ENCODE results near the gene CREG1.
"Not testable (repeated sequence)": the region's sequence is repeated elsewhere in the genome, so short reads cannot be mapped to it uniquely, and the experiment has no call there.

CREG1 gene

DNA sequence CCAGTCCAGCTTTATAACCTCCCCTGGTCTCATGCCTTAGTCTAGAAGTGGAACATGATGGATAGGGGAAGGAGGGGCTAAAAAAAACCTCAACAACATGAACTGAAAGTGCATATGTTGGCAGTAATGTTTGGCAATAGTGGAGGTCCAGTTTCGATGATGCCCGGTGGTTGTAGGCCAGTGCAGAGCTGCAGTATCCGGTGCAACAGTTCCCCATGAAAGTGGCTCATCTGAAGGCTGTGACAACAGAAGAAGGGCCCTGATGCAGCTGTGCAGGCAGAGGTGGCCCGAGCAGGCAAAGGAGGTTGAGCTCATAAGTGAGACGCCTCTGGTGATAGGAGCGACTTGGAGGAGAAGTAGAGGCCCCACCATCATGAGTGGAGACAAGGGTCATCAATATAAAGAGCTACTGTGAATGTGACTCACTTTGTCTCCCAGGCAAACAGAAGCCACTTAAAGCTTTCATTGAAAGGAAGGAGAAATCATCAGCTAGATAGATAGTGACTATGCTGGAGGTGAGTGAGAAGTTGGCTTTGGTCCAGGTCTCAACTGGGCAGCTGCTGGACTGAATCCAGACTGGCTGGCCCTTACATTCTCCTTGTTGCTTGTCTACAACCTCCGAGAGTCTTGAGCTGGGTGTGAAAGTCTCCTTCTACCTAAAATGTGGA is 10.2 kb upstream of the CREG1 start:
- DNase-seq = no peak

DNA sequence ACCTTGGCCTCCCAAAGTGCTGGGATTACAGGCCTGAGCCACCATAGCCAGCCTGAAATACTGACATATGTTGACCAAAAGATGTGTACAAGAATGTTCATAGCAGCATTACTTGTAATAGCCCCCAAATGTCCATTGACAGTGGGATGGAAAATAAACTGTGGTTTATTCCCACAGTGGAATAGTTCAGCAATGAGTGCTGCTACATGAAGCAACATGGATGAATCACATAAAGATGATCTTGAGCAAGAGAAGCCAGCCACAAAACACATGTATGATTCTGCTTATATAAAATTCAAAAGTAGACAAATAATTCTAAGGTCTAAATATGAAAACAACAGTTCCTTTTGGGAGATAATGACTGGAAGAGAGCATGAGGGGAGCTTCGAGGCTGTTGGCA is 9.1 kb upstream of the CREG1 start:
- DNase-seq = no peak

DNA sequence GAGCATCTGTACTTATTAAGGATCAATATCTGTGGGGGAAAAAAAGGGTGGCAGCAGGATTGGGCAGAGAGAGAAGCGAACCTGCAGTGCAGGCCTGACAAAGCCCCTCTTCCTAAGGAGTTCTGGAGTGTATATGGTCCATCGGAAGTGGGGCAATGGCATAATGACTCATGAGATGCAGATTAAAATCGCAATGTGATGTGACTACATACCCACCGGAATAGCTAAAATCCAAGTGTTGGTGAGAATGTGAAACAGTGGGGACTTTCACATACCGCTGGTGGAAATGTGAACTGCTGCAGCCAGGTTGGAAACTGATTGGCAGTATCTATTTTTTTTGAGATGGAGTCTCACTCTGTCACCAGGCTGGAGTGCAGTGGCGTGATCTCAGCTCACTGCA is 8.2 kb upstream of the CREG1 start:
- DNase-seq = no peak

DNA sequence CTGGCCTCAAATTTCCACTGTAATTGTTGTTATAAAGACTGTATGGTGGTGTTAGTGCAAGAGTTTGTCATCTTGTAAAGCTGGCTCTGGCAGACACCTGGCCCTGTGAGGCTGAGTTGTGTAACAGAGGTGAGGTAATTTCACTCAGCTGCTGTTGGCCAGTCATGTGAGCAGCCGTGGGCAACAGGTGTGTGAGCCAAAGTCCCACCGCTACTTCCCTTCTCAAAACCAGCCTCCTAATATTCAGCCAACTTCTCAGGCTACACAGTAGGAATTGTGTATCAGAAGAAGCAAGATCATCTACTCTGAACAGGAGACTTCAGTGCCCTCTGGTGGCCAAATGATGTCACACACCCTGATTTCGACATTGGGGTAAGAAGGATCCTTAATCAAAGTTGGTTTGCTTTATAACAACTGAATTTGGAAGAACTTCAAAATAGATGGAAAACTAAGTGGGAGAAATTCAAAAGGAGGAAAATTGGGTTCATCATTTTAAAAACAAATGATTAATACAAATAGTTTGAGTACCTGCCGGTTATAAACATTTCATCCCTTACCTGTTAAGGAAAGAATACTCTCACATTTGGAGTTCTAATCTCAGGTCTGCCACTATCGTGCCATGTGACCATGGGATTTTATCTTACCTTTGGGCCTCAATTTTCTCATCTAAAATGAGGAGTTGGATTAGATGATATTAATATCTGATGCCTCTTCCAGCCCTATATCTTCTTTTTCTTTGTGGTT is 2.6 kb upstream of the CREG1 start:
- DNase-seq = peak; percentile 68

DNA sequence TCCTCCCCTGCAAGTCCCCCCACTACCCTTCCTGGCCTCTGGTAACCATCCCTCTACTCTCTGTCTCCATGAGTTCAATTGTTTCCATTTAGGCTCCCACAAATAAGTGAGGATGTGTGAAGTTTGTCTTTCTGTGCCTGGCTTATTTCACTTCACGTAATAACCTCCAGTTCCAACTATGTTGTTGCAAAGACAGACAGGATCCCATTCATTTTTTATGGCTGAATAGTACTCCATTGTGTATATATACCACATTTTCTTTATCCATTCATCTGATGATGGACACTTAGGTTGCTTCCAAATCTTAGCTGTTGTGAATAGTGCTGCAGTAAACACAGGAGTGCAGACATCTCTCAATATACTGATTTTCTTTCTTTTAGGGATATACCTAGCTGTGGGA is 1.5 kb upstream of the CREG1 start:
- DNase-seq = not testable (repeated sequence)

DNA sequence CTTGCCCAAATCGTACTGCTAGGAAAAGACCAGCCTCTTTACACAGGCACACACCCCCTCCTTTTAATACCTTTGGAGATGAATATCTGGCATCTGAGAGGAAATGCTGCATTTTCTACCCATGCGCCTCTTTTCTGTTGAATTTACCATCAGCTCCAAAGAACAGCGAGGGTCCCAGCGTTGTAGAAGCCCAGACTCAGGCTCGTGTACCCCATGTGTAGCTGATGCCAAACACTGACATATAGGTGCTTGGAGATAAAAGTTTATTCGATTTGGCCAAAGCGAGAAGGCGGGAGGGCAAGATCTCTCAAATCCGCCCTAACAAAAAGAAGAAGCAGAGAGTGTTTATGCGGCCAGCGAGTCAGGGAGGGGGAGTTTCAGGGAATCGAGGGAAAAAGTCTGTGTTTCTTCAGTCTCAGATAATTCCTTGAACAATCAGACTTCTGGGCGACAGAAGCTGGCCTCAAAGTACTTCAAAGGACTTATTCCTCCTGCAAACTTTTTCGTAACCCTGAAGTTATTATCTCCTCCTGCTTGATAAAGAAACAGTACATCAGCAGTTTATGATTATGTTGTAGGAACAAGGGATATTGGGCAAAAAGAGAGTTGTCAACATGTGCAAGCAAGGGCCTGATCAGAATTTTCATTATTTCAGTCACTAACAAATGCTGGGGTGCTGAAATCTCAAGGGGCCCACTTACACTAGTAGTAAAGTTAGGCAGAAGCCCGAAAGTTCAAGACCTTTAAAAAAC is 642 bp upstream of the CREG1 start:
- DNase-seq = no peak

DNA sequence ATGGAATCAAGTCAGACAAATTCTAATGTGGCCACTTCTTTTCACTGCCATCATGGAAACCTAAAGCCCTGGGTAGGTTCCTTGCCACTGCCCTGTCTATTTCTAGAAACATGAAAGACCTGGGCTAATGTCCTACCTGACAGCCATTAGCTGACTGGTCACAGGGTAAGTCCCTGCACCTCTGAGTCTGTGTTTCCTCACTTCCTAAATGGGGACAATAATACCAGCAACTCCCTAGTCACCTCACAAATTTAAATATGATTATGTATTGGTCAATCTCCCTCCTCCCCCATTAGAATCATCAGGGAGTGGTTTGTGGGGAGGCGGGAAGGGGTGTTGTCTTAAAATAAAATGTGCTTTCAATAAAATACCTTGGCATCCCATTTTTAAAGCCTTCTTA is 2.2 kb downstream of the CREG1 start:
- no peak for DNase-seq

DNA sequence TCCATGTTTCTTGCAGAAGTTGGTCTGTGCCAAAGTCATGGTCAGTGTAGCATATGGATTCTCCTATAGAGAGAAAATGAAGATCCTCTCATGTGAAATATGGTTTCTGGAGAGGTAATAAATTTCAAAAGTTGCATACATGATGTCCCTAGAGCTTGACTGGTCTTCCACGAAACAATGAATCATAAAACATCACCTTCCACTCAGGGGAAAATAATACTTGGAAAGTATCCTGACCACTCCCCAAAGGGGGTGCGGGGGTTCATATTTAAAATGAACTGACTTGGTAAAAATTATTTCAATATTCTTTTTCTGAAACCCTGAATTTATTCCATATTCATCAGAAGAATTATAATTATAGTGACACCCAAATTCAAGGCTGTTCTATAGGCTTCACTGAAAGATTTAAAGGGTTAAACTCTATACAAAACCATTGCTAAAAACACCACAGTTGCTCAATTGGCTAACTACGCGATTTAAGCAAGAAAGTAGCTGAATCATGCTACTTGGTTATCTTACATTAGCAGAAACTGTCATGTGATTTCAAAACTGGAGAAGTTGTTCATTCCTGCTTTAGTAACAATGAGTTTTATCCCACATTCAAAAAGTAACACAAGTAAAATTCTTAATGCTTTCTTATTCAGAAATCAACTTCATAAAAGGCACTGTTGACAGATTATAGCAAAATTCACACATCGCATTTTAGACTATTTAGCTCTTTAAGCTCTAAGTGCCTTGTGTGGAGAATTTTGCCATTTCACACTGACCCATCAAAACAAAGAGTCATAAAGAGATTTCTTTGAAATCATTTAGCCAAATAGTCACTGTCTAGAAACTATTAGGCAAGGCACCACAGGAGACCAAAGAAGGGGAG is 5.3 kb downstream of the CREG1 start:
- no peak for DNase-seq

DNA sequence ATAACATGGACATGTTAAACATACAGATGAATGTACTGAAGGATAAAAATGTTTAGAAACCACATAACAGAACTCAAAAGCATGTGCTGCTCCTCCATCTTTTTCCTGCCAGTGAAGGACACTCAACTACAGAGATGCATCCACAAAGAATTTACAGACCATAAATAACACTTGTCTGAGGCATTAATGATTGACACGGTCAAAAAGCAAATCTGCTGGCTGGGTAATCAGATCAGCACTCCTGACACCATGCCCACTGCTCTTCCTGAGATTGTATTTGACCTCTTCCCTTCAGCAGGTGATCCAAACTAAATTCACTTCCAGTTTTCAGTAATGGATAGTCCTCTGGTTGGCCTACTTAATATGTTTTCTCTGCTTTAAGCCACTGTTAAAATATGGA is 6.6 kb downstream of the CREG1 start:
- DNase-seq = no peak

DNA sequence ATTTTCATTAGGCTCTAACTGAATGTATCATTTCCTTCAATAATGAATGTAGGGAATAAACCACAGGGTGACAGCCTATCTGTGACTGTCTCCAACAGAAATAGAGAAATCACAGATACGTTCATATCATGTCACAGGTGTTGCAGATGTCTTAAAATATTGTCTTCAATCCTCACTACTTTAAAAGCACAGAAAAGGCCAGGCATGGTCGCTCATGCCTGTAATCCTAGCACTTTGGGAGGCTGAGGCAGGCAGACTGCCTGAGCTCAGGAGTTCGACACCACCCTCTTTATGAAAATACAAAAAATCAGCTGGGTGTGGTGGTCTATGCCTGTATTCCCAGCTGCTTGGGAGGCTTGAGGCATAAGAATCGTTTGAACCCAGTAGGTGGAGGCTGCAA is 8.2 kb downstream of the CREG1 start:
- DNase-seq = no peak

DNA sequence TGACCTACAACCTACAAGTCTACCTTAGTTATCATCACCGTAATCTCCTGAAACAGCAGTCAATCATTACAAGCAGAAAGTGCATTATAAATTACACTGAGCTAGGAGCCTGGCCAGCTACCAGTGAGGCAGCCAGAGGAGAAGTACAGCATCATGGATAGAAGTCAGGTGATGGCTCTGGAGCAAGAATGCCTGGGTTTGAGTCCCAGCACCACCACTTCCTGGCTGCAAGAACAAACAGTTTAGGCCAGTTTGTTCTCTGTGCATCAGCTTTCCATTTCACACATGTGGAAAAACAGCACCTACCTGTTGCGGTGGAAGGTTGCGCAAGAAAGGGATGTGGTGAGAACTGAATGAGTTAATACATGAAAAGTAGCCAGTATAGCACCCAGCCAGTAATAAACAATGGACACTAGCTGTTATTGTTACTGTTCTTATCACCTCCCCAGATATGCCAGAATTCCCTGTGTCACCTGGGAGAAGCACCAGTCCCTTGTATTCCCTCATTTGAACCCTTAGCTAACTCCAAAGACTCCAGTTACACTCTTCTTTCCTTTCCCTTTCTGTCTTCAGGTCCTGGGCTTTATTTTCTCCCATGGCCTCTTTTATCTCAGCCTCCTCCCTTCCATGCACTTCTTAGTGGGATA is 9.0 kb downstream of the CREG1 start:
- no peak for DNase-seq

DNA sequence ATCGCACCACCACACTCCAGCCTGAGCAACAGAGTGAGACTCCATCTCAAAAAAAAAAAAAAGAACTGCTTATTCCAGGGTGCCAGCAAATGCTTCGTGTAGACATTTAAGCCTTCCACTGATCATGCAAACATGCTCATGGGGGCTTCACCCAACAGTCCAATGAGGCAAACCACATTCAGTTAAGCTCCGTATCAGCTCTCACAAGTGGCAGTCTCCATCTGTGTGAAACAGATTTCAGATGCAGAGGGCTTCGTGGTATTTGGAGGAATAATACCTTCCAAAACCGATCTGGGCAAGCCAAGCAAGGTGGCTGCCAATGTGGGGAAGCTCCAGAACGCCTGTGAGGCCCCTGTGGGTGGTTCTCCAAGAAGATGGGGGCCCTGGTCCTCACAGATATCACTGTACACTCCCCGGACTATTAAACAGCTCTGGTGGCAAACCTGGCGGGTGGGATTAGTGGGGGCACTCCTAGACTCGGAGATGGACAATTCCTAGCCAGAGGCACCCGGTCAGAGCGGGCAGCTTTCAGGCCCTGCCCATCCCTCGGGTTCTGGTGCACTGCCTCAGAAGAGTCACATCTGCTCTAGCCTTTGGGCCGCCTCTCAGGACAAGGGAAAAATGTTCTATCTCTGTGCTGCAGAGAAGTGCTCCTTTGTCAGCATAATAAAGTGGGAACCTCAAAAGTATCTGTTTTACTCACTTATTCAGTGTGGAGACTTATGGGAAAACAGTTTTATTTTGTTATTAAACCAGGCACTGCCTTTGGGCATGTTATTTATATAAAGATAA is 10.2 kb downstream of the CREG1 start:
- DNase-seq = no peak

DNA sequence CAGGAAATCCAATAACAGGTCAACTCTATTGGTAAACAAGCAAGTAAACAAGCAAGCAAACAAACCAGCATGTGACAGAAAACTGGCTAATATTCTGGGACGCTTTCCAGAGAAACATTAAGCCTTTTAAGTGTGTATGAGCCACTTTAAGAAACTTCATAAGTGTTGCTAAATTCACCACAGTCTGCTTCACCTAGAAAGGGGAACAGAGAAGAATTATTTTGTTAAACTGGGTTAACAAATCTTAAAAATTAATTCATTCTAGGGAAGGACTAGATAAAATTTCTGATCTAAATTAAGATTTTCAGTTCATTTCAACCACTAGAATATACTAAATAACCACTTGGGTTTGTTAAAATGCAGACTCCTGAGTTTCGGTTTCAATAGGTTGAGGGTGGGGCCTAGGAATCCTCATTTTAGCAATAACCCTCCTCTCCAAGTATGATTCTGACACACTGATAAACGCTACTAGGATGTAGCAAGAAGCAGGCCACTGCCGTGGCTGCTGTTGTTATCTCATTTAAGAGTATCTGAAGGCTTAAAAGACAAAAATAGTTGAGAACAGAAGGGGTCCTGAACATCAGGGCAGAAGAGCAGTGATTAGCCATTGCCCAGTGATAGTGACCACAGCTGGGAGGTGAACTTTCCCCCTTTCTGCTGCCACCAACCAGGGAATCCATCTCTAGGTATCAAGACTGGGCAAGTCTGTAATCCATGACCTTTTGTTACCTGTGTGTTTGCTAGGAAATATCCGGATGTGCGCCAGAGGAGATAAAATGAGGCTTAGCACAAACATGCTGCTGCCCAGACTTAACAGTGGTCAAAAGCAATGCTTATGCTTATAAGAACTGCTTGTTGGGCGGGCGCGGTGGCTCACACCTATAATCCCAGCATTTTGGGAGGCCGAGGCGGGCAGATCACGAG is 11.2 kb downstream of the CREG1 start:
- DNase-seq = no peak

DNA sequence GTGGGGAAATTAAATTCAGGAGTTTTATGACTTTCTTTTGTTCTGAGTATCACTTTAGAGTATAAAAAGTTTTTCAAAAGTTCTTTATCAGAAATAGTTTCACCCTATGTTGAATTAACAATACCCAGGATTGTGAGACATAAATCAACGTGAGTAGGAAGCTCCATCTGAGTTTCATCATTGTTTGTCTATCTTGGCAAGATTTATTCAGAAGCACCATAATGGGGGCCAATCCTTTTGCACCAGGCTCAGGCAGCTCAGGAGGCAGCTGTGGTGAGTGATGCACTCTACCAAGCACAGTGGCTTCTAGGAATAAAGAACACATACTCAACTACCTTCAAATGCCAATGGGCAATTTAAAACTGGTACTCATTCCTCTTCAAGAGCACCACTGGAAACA is 12.0 kb downstream of the CREG1 start:
- DNase-seq = no peak

DNA sequence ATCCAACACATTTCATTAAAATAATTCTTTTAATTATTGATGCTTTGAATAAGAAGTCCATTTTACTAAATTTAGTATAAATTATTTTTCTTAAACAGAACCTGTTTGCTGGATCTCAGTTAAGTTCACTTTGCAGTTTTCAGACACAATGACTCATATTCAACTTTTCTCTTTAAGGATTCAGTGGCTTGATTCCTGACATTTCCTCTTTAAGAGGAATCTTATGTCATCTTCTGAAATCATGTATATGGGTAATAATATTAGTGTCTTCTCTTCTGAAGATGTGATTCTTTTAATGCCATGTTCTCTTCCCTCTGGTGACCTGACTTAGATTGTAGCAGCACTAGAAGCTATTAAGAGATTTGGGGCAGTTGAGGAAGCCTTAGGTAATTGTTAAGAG is 12.6 kb downstream of the CREG1 start:
- DNase-seq = no peak

DNA sequence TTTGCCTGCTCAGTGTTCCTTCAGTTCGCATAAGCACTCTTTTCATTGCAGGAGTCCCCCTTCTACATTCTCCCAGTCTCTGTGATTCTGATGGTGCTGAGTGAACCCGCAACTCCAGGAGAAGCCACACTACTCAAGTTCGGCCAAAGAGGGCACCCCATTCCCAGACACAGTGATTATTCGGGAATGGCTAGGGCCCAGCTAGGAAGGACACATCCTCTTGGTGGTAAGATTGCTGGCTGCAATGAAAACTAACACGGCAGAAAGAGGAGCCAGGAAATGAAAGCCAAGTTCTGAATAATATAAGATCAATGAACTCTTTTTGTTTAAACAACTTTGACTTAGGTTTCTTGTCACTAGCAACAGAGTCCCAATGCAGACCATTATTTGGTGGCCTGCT is 14.9 kb downstream of the CREG1 start:
- no peak for DNase-seq

DNA sequence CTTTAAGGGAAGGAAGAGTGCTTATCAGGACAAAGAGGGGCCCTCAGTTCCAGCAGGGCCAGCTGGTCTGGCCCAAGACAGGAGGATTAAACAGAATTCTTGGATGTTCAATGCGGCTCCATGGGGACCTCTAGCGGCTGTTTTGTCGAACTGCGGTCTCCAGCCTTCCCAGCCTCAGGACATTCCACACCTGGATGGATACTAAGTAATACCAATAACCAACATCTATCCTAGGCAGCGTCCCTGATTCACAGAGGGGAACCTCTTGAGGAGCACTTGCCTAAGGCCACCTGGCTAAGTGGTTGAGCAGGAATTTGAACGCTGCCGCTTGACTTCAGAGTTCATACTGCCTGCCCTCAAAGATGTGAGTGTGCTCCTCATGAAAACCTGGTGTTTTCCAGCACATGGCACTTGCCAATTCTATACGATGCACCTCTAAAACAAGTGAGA is 19.7 kb downstream of the CREG1 start:
- peak; percentile 41 for DNase-seq

DNA sequence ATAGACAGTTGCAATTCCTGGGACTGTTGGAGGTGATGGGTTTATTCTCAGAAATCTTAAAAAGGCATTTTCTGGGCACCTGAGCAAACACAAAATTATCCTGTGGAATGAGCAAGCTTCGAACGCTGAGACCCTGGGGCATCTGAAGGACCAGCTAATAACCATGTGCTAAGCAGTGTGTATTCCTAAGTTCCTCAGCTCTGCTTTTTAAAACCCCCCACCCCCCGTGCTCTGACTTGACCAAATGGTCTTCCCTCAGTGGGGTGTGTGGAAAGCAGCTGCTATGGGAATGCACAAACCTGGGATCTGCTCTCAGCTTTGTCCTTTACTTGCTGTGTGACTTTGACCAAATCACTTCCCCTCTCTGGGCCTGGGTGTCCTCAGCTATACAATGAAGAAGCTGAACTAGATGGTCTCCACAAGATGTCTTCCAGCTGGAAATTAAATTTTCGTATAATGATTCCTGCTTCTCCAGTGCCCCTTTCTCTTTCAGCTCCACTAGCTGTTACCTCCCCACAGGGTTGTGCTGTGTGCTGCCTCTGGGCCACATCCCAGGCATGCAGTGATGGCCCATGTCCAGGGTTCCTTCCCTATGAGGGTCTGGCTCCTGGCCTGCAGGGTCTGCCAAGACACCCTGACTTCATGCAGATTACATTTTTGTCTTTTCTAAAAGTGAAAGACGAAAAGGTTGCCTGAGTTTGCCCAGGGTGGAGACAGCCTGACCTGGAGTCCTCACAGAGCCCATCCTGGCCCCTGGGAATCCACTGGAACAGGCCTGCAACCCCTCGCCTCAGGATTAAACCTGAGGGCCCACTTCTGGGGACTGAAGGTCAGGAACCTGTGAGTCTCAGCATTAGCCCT is 20.4 kb downstream of the CREG1 start:
- no peak for DNase-seq

DNA sequence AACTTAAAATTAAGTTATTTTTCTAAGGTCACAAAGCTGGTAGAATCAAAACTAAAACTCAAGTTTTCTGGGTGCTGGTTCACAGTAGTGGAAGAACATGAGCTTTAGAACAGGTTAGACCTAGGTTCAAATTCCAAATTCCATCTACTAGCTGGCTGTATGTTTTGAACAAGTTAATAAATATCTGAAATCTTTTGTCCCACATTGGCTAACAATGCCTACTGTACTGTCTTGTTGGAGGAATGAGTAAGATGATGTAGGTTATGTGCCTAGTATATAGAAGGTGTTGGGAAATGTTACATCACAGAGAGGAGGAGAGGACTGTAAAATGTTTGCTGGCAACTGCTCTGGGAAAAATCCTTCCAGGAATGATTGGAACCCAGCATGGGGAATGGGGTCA is 21.2 kb downstream of the CREG1 start:
- no peak for DNase-seq
